Prostate gland (tissue), 2 donors: ENCODE data around the gene TUBB.

Experiments used
- CTCF ChIP-seq, 4 experiments: fragments of 200-600 bp in 2 of 4; fragments of 450-650 bp in 2 of 4; sonication (generic) in 2 of 4; IDR thresholded peaks; 1 replicate in 3 of 4; 2 replicates in 1 of 4; pipeline ENCODE4 v1.5.1; 2016 to 2019; ENCODE audit warnings: antibody characterized with exemption in 4 of 4, mild to moderate bottlenecking in 2 of 4, moderate library complexity in 2 of 4
- POLR2A ChIP-seq: fragments of 450-650 bp; IDR thresholded peaks from one replicate; pipeline ENCODE4 v1.6.1; 2016; ENCODE audit warnings: antibody characterized with exemption, mild to moderate bottlenecking
- POLR2AphosphoS5 ChIP-seq: sonication (generic); formaldehyde crosslinking; IDR thresholded peaks from one replicate; pipeline ENCODE4 v1.6.1; 2017; ENCODE audit warnings: antibody characterized with exemption

- TF ChIP-seq CTCF (IDR thresholded peaks at IDR 0.05) (no peak), POLR2AphosphoS5 (no peak), POLR2A (no peak)
Observed at GRCh38 chr6:30725713-30726505, 5.8 kb downstream of the TUBB start.
